ENCODE measurements around the gene RIBC2.
"Not testable (repeated sequence)": the region's sequence is repeated elsewhere in the genome, so short reads cannot be mapped to it uniquely, and the experiment has no call there.

GRCh38 chr22:45440688-45441087 lies 27.2 kb downstream of the RIBC2 start:
- not testable (repeated sequence) for TF ChIP-seq CTCF (IDR thresholded peaks at IDR 0.05; ENCODE audit: low read length); EZH2 (optimal IDR thresholded peaks at IDR 0.05; ENCODE audit: low read depth, low read length)
